Thyroid gland (tissue), 4 donors: ENCODE results near the gene NGEF.

Experiments
- CTCF ChIP-seq, 6 experiments: fragments of 200-600 bp in 3 of 6; fragments of 450-650 bp in 3 of 6; sonication (generic) in 3 of 6; IDR thresholded peaks; one replicate each; pipeline ENCODE4 v1.5.1; 2016 to 2019; ENCODE audit warnings: antibody characterized with exemption in 6 of 6, mild to moderate bottlenecking in 2 of 6, inconsistent platforms in 1 of 6, moderate library complexity in 1 of 6
- POLR2A ChIP-seq, 2 donors: fragments of 450-650 bp; IDR thresholded peaks; one replicate each; pipeline ENCODE4 v1.6.1; 2017; ENCODE audit warnings: antibody characterized with exemption in 2 of 2, mild to moderate bottlenecking in 2 of 2, moderate library complexity in 1 of 2

- no peak for TF ChIP-seq CTCF (IDR thresholded peaks at IDR 0.05)
- TF ChIP-seq POLR2A (IDR thresholded peaks at IDR 0.05), result no peak
These were observed 15.0 kb downstream of the NGEF start for GRCh38 chr2:232997749-232998665.
